Measurements from ENCODE around the gene PLXNA4.
"Not testable (repeated sequence)": the region's sequence is repeated elsewhere in the genome, so short reads cannot be mapped to it uniquely, and the experiment has no call there.

PLXNA4 gene

GRCh38 chr7:132412435-132412834 lies 163.8 kb downstream of the PLXNA4 start:
- DNase-seq = no peak

- DNase-seq = no peak
These were observed 165.3 kb downstream of the PLXNA4 start for GRCh38 chr7:132410861-132411541.

GRCh38 chr7:132410385-132410784 lies 165.9 kb downstream of the PLXNA4 start:
- no peak for DNase-seq

GRCh38 chr7:132407764-132408163 lies 168.5 kb downstream of the PLXNA4 start:
- no peak for DNase-seq

GRCh38 chr7:132406039-132406438 lies 170.2 kb downstream of the PLXNA4 start:
- DNase-seq = no peak

GRCh38 chr7:132404261-132404660 lies 172.0 kb downstream of the PLXNA4 start:
- DNase-seq = no peak

- DNase-seq = no peak
These were observed 172.7 kb downstream of the PLXNA4 start for GRCh38 chr7:132403465-132404110.

- no peak for DNase-seq
These were observed 173.5 kb downstream of the PLXNA4 start for GRCh38 chr7:132402751-132403245.

GRCh38 chr7:132402096-132402495 lies 174.2 kb downstream of the PLXNA4 start:
- no peak for DNase-seq

GRCh38 chr7:132400561-132401142 lies 175.6 kb downstream of the PLXNA4 start:
- no peak for DNase-seq

- DNase-seq = no peak
These were observed 176.9 kb downstream of the PLXNA4 start for GRCh38 chr7:132399367-132399766.

GRCh38 chr7:132398253-132398925 lies 177.9 kb downstream of the PLXNA4 start:
- DNase-seq = no peak

- no peak for DNase-seq
These were observed 179.2 kb downstream of the PLXNA4 start for GRCh38 chr7:132397070-132397469.

- DNase-seq = no peak
These were observed 180.9 kb downstream of the PLXNA4 start for GRCh38 chr7:132395361-132395760.

- no peak for DNase-seq
These were observed 181.7 kb downstream of the PLXNA4 start for GRCh38 chr7:132394283-132395198.

GRCh38 chr7:132393789-132394261 lies 182.4 kb downstream of the PLXNA4 start:
- DNase-seq = no peak

GRCh38 chr7:132392713-132393112 lies 183.6 kb downstream of the PLXNA4 start:
- DNase-seq = no peak

- no peak for DNase-seq
These were observed 185.6 kb downstream of the PLXNA4 start for GRCh38 chr7:132390705-132391104.

GRCh38 chr7:132390049-132390448 lies 186.2 kb downstream of the PLXNA4 start:
- DNase-seq = not testable (repeated sequence)

- DNase-seq = no peak
These were observed 187.6 kb downstream of the PLXNA4 start for GRCh38 chr7:132388688-132389087.

GRCh38 chr7:132387596-132387995 lies 188.7 kb downstream of the PLXNA4 start:
- no peak for DNase-seq

GRCh38 chr7:132386201-132386681 lies 190.0 kb downstream of the PLXNA4 start:
- no peak for DNase-seq

Measured in activated CD4-positive, alpha-beta T cell treated with anti-CD3 and anti-CD28 coated beads for 1 hour (primary cell).